HG03280 (cell line): Measurements from ENCODE around the gene LAYN.

Experiments used
- ATAC-seq: cut with Tn5 transposase; IDR thresholded peaks from one replicate; pipeline ENCODE4 v1.9.1; 2021; ENCODE audit warnings: mild to moderate bottlenecking, moderate library complexity; ENCODE audit not compliant: unreplicated experiment

LAYN gene

GRCh38 chr11:111540114-111540936, at the start of gene LAYN:
LAYN (plus strand) TSS chr11:111540720; CDS start chr11:111540844, 124 bp downstream.
- ATAC-seq = no peak

- ATAC-seq = no peak
Measured at GRCh38 chr11:111494040-111494439, 46.5 kb upstream of the LAYN start.

GRCh38 chr11:111499483-111499882, 41.0 kb upstream of the LAYN start:
- ATAC-seq = no peak

- no peak for ATAC-seq
Measured at GRCh38 chr11:111500481-111500880, 40.0 kb upstream of the LAYN start.

- ATAC-seq = no peak
Measured at GRCh38 chr11:111502611-111503010, 37.9 kb upstream of the LAYN start.

GRCh38 chr11:111510311-111510710, 30.2 kb upstream of the LAYN start:
- no peak for ATAC-seq

GRCh38 chr11:111512296-111513239, 28.0 kb upstream of the LAYN start, which contains the start of gene BTG4:
BTG4 (minus strand) TSS chr11:111512386; CDS start chr11:111498776, 13,610 bp downstream.
- ATAC-seq = no peak

- no peak for ATAC-seq
Measured at GRCh38 chr11:111513240-111513605, 27.3 kb upstream of the LAYN start.

GRCh38 chr11:111514216-111515031, 26.1 kb upstream of the LAYN start, which contains the start of gene HOATZ:
HOATZ (plus strand) TSS chr11:111514778; CDS start chr11:111514785, 7 bp downstream.
- no peak for ATAC-seq

- no peak for ATAC-seq
Measured at GRCh38 chr11:111515591-111515990, 24.9 kb upstream of the LAYN start.

- ATAC-seq = no peak
Measured at GRCh38 chr11:111518668-111519067, 21.9 kb upstream of the LAYN start.

GRCh38 chr11:111520560-111520959, 20.0 kb upstream of the LAYN start:
- ATAC-seq = no peak

- no peak for ATAC-seq
Measured at GRCh38 chr11:111521135-111521534, 19.4 kb upstream of the LAYN start.

- no peak for ATAC-seq
Measured at GRCh38 chr11:111522426-111522825, 18.1 kb upstream of the LAYN start.

- ATAC-seq = no peak
Measured at GRCh38 chr11:111523343-111523742, 17.2 kb upstream of the LAYN start.

- no peak for ATAC-seq
Measured at GRCh38 chr11:111524056-111524455, 16.5 kb upstream of the LAYN start.

GRCh38 chr11:111525456-111525855, 15.1 kb upstream of the LAYN start:
- ATAC-seq = no peak

- no peak for ATAC-seq
Measured at GRCh38 chr11:111526501-111526900, 14.0 kb upstream of the LAYN start.

- ATAC-seq = no peak
Measured at GRCh38 chr11:111527279-111527678, 13.2 kb upstream of the LAYN start.

- ATAC-seq = no peak
Measured at GRCh38 chr11:111528557-111528956, 12.0 kb upstream of the LAYN start.

GRCh38 chr11:111530091-111530490, 10.4 kb upstream of the LAYN start:
- ATAC-seq = no peak
